ENCODE data around the gene CALML6.

The CALML6 gene

GRCh38 chr1:1920057-1920607 is 5.1 kb downstream of the CALML6 start:
- DNase-seq (ENCODE audit: extremely low read depth, low read depth) = no peak
- TF ChIP-seq CTCF (IDR thresholded peaks at IDR 0.05; ENCODE audit: low read depth, low read length) = no peak

- no peak for DNase-seq (ENCODE audit: extremely low read depth, low read depth)
- TF ChIP-seq CTCF (IDR thresholded peaks at IDR 0.05; ENCODE audit: low read depth, low read length) = no peak
These were observed 5.8 kb downstream of the CALML6 start for GRCh38 chr1:1920608-1921458.

GRCh38 chr1:1921459-1921862 is 6.4 kb downstream of the CALML6 start:
- no peak for DNase-seq (ENCODE audit: extremely low read depth, low read depth)
- no peak for TF ChIP-seq CTCF (IDR thresholded peaks at IDR 0.05; ENCODE audit: low read depth, low read length)

GRCh38 chr1:1921901-1922701 is 7.0 kb downstream of the CALML6 start:
- no peak for TF ChIP-seq CTCF (IDR thresholded peaks at IDR 0.05; ENCODE audit: low read depth, low read length)
- DNase-seq (ENCODE audit: extremely low read depth, low read depth) = no peak

- TF ChIP-seq CTCF (IDR thresholded peaks at IDR 0.05; ENCODE audit: low read depth, low read length) = no peak
- DNase-seq (ENCODE audit: extremely low read depth, low read depth) = no peak
These were observed 7.6 kb downstream of the CALML6 start for GRCh38 chr1:1922702-1922955.

GRCh38 chr1:1922956-1923833 is 8.1 kb downstream of the CALML6 start:
- no peak for DNase-seq (ENCODE audit: extremely low read depth, low read depth)
- no peak for TF ChIP-seq CTCF (IDR thresholded peaks at IDR 0.05; ENCODE audit: low read depth, low read length)
